Erythroblast (primary cell): ENCODE measurements around the gene SCAP.
"Not testable (repeated sequence)": the region's sequence is repeated elsewhere in the genome, so short reads cannot be mapped to it uniquely, and the experiment has no call there.

ENCODE experiments used
- DNase-seq, 2 experiments: peaks; one replicate each; lab custom pipeline; 2025; lab: John Stamatoyannopoulos, UW
- GATA1 ChIP-seq: IDR thresholded peaks from 2 replicates; pipeline ENCODE4 v1.6.1; 2011; ENCODE audit warnings: low read depth, mild to moderate bottlenecking, control low read depth, low read length, moderate library complexity
- POLR2A ChIP-seq: IDR thresholded peaks from 2 replicates; pipeline ENCODE4 v1.6.1; 2011; ENCODE audit warnings: mild to moderate bottlenecking, low read length

SCAP gene

GRCh38 chr3:47370887-47371697, 104.6 kb downstream of the SCAP start:
- no peak for TF ChIP-seq GATA1
- TF ChIP-seq POLR2A = no peak
- DNase-seq = peak; percentile 35 to 54

- DNase-seq = not testable (repeated sequence)
Measured at GRCh38 chr3:47370020-47370419, 105.7 kb downstream of the SCAP start.

- no peak for DNase-seq
- TF ChIP-seq POLR2A (no peak), GATA1 (no peak)
Measured at GRCh38 chr3:47367631-47368030, 108.1 kb downstream of the SCAP start.

GRCh38 chr3:47366833-47367232, 108.9 kb downstream of the SCAP start:
- no peak for DNase-seq
- TF ChIP-seq GATA1 (no peak), POLR2A (no peak)

- DNase-seq = no peak
- TF ChIP-seq POLR2A = no peak
- no peak for TF ChIP-seq GATA1
Measured at GRCh38 chr3:47365213-47366153, 110.3 kb downstream of the SCAP start.
